ENCODE results near the gene MAN1C1. TPM values are rescaled to one million over a fixed set of nuclear protein-coding genes. Genes with fewer than 3 reads are reported as not detected.

MAN1C1 gene
- total RNA-seq, 2 donors from 2014 or later = 2.2 to 4.3 TPM

GRCh38 chr1:25643929-25644328 lies 27.3 kb downstream of the MAN1C1 start:
- H3K27ac ChIP-seq (ENCODE audit: low read depth, low read length) = no peak overlapping the region
- H3K36me3 ChIP-seq (ENCODE audit: control insufficient read depth, insufficient read depth, low read length) = no peaks in the 10 kb centered on the region
- no peak overlapping the region for H3K27ac Mint-ChIP-seq
- no peak overlapping the region for H3K4me3 ChIP-seq (ENCODE audit: low read length)
- peaks cover 5% of the 10 kb centered on the region for H3K9me3 Mint-ChIP-seq
- peaks cover 29% of the 10 kb centered on the region for H3K4me1 Mint-ChIP-seq
- peaks cover 11% of the 10 kb centered on the region for H3K4me1 ChIP-seq (ENCODE audit: control insufficient read depth, insufficient read depth, low read length)
- 85 to 96% methylated on average over 5 to 7 of the region's 7 CpGs for WGBS, 2 experiments (ENCODE audit: insufficient coverage in 1 of 2, insufficient read length in 1 of 2)
- DNase-seq = no peak
- no peaks in the 10 kb centered on the region for H3K27me3 ChIP-seq (ENCODE audit: control insufficient read depth, insufficient read depth, low read length, poor library complexity, severe bottlenecking)
- TF ChIP-seq CTCF (conservative IDR thresholded peaks at IDR 0.05) = no peak
- H3K9me3 ChIP-seq (ENCODE audit: control insufficient read depth, low read length) = peaks cover 7% of the 10 kb centered on the region
- H3K36me3 Mint-ChIP-seq (ENCODE audit: low read depth) = peaks cover 1% of the 10 kb centered on the region
- no peak overlapping the region for H3K4me3 Mint-ChIP-seq
- H3K27me3 Mint-ChIP-seq (ENCODE audit: insufficient read depth) = no peaks in the 10 kb centered on the region
- no peak overlapping the region for H3K9ac ChIP-seq (ENCODE audit: extremely low read depth, low read length, poor library complexity, severe bottlenecking)

GRCh38 chr1:25644962-25645361 lies 28.4 kb downstream of the MAN1C1 start:
- Histone ChIP-seq H3K27ac (ENCODE audit: low read depth, low read length) (no peak overlapping the region), H3K9ac (ENCODE audit: extremely low read depth, low read length, poor library complexity, severe bottlenecking) (no peak overlapping the region), H3K4me3 (ENCODE audit: low read length) (no peak overlapping the region), H3K9me3 (ENCODE audit: control insufficient read depth, low read length) (no peaks in the 10 kb centered on the region), H3K4me1 (ENCODE audit: control insufficient read depth, insufficient read depth, low read length) (peaks cover 13% of the 10 kb centered on the region), H3K36me3 (ENCODE audit: control insufficient read depth, insufficient read depth, low read length) (no peaks in the 10 kb centered on the region), H3K27me3 (ENCODE audit: control insufficient read depth, insufficient read depth, low read length, poor library complexity, severe bottlenecking) (no peaks in the 10 kb centered on the region)
- peak; percentile 60 for TF ChIP-seq CTCF (conservative IDR thresholded peaks at IDR 0.05)
- H3K27me3 Mint-ChIP-seq (ENCODE audit: insufficient read depth) = no peaks in the 10 kb centered on the region
- WGBS, 2 experiments (ENCODE audit: insufficient coverage in 1 of 2, insufficient read length in 1 of 2) = 75 to 86% methylated on average over 4 of the region's 4 CpGs
- no peaks in the 10 kb centered on the region for H3K36me3 Mint-ChIP-seq (ENCODE audit: low read depth)
- H3K4me3 Mint-ChIP-seq = no peak overlapping the region
- no peak overlapping the region for H3K27ac Mint-ChIP-seq
- H3K9me3 Mint-ChIP-seq = no peaks in the 10 kb centered on the region
- peaks cover 33% of the 10 kb centered on the region for H3K4me1 Mint-ChIP-seq
- DNase-seq = peak; percentile 65

- no peaks in the 10 kb centered on the region for H3K9me3 Mint-ChIP-seq
- Histone ChIP-seq H3K9ac (ENCODE audit: extremely low read depth, low read length, poor library complexity, severe bottlenecking) (no peak overlapping the region), H3K36me3 (ENCODE audit: control insufficient read depth, insufficient read depth, low read length) (no peaks in the 10 kb centered on the region), H3K4me1 (ENCODE audit: control insufficient read depth, insufficient read depth, low read length) (peaks cover 15% of the 10 kb centered on the region), H3K27ac (ENCODE audit: low read depth, low read length) (no peak overlapping the region), H3K27me3 (ENCODE audit: control insufficient read depth, insufficient read depth, low read length, poor library complexity, severe bottlenecking) (no peaks in the 10 kb centered on the region), H3K9me3 (ENCODE audit: control insufficient read depth, low read length) (no peaks in the 10 kb centered on the region), H3K4me3 (ENCODE audit: low read length) (no peak overlapping the region)
- 94 to 98% methylated on average over 12 to 23 of the region's 23 CpGs for WGBS, 2 experiments (ENCODE audit: insufficient coverage in 1 of 2, insufficient read length in 1 of 2)
- peaks cover 39% of the 10 kb centered on the region for H3K4me1 Mint-ChIP-seq
- H3K4me3 Mint-ChIP-seq = no peak overlapping the region
- no peaks in the 10 kb centered on the region for H3K36me3 Mint-ChIP-seq (ENCODE audit: low read depth)
- DNase-seq = no peak
- TF ChIP-seq CTCF (conservative IDR thresholded peaks at IDR 0.05) = no peak
- H3K27ac Mint-ChIP-seq = no peak overlapping the region
- no peaks in the 10 kb centered on the region for H3K27me3 Mint-ChIP-seq (ENCODE audit: insufficient read depth)
Measured at GRCh38 chr1:25645637-25646400, 29.2 kb downstream of the MAN1C1 start.
